Gastrocnemius medialis (tissue), 4 donors: ENCODE data around the gene ACOT11. TPM values are rescaled to one million over a fixed set of nuclear protein-coding genes. Genes with fewer than 3 reads are reported as not detected.

Source experiments
- ATAC-seq, 2 donors: fragments of 150-250 bp; one replicate each; pipeline ENCODE4 v1.9.1; 2016
- DNase-seq, 2 donors: peaks; one replicate each; pipeline ENCODE4 v3.0.0-alpha.2; 2019
- H3K27ac ChIP-seq, 4 donors: fragments of 200-600 bp; sonication (generic); 1 replicate in 1 of 4; 2 replicates in 3 of 4; pipeline ENCODE4 v1.5.1; 2016 to 2018; ENCODE audit warnings: mild to moderate bottlenecking in 2 of 4, moderate library complexity in 1 of 4
- H3K27me3 ChIP-seq, 3 donors: fragments of 200-600 bp; sonication (generic) in 2 of 3; 1 replicate in 1 of 3; 2 replicates in 2 of 3; pipeline versions ENCODE4 v1.5.1 to v1.6.0; 2016 to 2019; ENCODE audit warnings: mild to moderate bottlenecking in 1 of 3, moderate library complexity in 1 of 3
- H3K36me3 ChIP-seq, 2 donors: fragments of 200-600 bp; sonication (generic) in 1 of 2; one replicate each; pipeline ENCODE4 v1.5.1; 2017 to 2018
- H3K4me1 ChIP-seq, 2 donors: fragments of 200-600 bp; sonication (generic) in 1 of 2; one replicate each; pipeline ENCODE4 v1.5.1; 2016 to 2017; ENCODE audit warnings: mild to moderate bottlenecking in 2 of 2
- H3K4me3 ChIP-seq, 4 donors: fragments of 200-600 bp; sonication (generic) in 3 of 4; 1 replicate in 1 of 4; 2 replicates in 3 of 4; pipeline ENCODE4 v1.5.1; 2016 to 2019; ENCODE audit warnings: mild to moderate bottlenecking in 2 of 4
- H3K9me3 ChIP-seq, 3 donors: fragments of 200-600 bp; sonication (generic) in 2 of 3; 1 replicate in 1 of 3; 2 replicates in 2 of 3; pipeline ENCODE4 v1.5.1; 2016 to 2019
- POLR2A ChIP-seq, 2 donors: fragments of 450-650 bp; IDR thresholded peaks; one replicate each; pipeline ENCODE4 v1.6.1; 2017; ENCODE audit warnings: antibody characterized with exemption in 2 of 2, mild to moderate bottlenecking in 2 of 2, moderate library complexity in 2 of 2
- in situ Hi-C, 4 donors: fragments of 200-750 bp; cut with MboI; loops; one replicate each; pipeline versions ENCODE4 v1.15.0 to v1.8.0; 2017; ENCODE audit warnings: low sequenced_read_pairs in 4 of 4
- intact Hi-C: fragments of 100-400 bp; cut with DNase I; formaldehyde crosslinking; loops from one replicate; pipeline ENCODE4 v1.15.1; 2023; ENCODE audit warnings: low total_unique reads
- total RNA-seq, 4 donors: library from RNA; depleted of rRNA; stranded (reverse); fragments of >200 nt; gene quantifications; one replicate each; pipeline versions ENCODE4 v1.1.0 to v1.2.3, GENCODE V29; 2016
- TF ChIP-seq, protein P1 (sequence below), 5 experiments: fragments of 450-650 bp in 3 of 5; fragments of 200-600 bp in 2 of 5; sonication (generic) in 2 of 5; IDR thresholded peaks in 4 of 5; conservative IDR thresholded peaks in 1 of 5; 1 replicate in 4 of 5; 2 replicates in 1 of 5; pipeline ENCODE4 v1.5.1; 2016 to 2019; ENCODE audit warnings: antibody characterized with exemption in 5 of 5, mild to moderate bottlenecking in 3 of 5, moderate library complexity in 3 of 5

Gene ACOT11
- total RNA-seq, 4 donors from 2014 or later: 0.90 to 3.2 (median 1.2) TPM

DNA sequence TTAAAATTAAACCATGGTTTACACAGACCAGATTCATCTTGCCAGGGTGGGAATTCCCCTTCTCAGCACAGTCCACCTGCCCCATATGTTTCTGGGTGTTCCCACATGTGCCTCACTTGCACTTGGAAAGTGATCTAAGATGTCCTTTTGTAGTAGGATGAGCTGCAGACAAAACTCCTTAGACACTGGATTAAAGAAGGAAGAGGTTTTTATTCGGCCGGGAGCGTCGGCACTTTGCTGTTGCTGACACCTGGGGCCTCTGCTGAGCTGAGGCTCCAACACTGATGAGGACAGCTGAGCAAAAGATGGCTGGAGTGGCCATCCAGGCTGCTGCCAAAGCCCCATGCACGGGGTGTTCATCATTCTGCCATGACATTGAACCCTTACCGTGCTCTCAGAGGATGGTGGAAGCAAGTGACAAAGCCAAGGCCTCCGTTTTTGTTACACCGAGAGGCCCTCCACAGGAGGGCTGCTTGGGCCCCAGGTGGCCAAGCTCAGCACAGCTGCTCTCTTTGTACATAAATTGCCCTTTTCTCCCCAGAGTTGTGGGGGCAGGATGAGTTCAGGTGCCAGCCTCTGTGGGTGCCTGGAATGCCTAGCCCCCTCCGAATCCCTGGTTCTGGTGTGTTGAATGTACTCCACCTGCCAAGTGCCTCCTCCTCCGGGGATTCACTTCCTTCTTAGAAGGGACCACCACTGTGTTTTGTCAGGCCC is 7.3 kb upstream of the ACOT11 start:
- H3K9me3 ChIP-seq: no peaks in the 10 kb centered on the region
- no peak for ATAC-seq
- no peak overlapping the region for H3K27ac ChIP-seq
- H3K4me1 ChIP-seq: no peaks in the 10 kb centered on the region
- in situ Hi-C loops (no loop called here), intact Hi-C loops (loop anchor here (10.0 kb wide), 1 partner anchor 596 kb away; the partner anchor contains the start of genes IFT25 and LRRC42)
- no peaks in the 10 kb centered on the region for H3K36me3 ChIP-seq
- H3K27me3 ChIP-seq: no peaks in the 10 kb centered on the region
- no peak for TF ChIP-seq POLR2A (IDR thresholded peaks at IDR 0.05)
- TF ChIP-seq, protein P1, sequence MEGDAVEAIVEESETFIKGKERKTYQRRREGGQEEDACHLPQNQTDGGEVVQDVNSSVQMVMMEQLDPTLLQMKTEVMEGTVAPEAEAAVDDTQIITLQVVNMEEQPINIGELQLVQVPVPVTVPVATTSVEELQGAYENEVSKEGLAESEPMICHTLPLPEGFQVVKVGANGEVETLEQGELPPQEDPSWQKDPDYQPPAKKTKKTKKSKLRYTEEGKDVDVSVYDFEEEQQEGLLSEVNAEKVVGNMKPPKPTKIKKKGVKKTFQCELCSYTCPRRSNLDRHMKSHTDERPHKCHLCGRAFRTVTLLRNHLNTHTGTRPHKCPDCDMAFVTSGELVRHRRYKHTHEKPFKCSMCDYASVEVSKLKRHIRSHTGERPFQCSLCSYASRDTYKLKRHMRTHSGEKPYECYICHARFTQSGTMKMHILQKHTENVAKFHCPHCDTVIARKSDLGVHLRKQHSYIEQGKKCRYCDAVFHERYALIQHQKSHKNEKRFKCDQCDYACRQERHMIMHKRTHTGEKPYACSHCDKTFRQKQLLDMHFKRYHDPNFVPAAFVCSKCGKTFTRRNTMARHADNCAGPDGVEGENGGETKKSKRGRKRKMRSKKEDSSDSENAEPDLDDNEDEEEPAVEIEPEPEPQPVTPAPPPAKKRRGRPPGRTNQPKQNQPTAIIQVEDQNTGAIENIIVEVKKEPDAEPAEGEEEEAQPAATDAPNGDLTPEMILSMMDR (IDR thresholded peaks at IDR 0.05 in 4 of 5, conservative IDR thresholded peaks at IDR 0.05 in 1 of 5): no peak
- H3K4me3 ChIP-seq: no peak overlapping the region
- no peak for DNase-seq

GRCh38 chr1:54542120-54542961 is 5.7 kb upstream of the ACOT11 start:
- H3K36me3 ChIP-seq: no peaks in the 10 kb centered on the region
- ATAC-seq: peak; percentile 50 to 60
- H3K27me3 ChIP-seq: no peaks in the 10 kb centered on the region
- H3K4me1 ChIP-seq: peaks cover 9 to 11% of the 10 kb centered on the region in 2 donors
- intact Hi-C loops: loop anchor here (10.0 kb wide), 1 partner anchor 598 kb away; the partner anchor contains the start of genes IFT25 and LRRC42
- peak overlapping the region in 3 of 4 donors; percentile 37 to 69 (median 46) for H3K27ac ChIP-seq
- H3K4me3 ChIP-seq: peak overlapping the region; percentile 45 to 80 (median 62)
- peak in 1 of 2 donors; percentile 19 for DNase-seq
- no peaks in the 10 kb centered on the region for H3K9me3 ChIP-seq
- in situ Hi-C loops: no loop called here
- TF ChIP-seq, protein P1 (IDR thresholded peaks at IDR 0.05 in 4 of 5, conservative IDR thresholded peaks at IDR 0.05 in 1 of 5): peak in 1 of 5 experiments; percentile 14
- TF ChIP-seq POLR2A (IDR thresholded peaks at IDR 0.05): no peak

GRCh38 chr1:54542962-54543539 is 5.0 kb upstream of the ACOT11 start:
- Histone ChIP-seq H3K27ac (peak overlapping the region in 2 of 4 donors; percentile 46 to 69), H3K4me3 (peak overlapping the region in 1 of 4 donors; percentile 61), H3K36me3 (no peaks in the 10 kb centered on the region), H3K9me3 (no peaks in the 10 kb centered on the region), H3K4me1 (peaks cover 12 to 14% of the 10 kb centered on the region in 2 donors), H3K27me3 (no peaks in the 10 kb centered on the region)
- TF ChIP-seq, protein P1 (IDR thresholded peaks at IDR 0.05 in 4 of 5, conservative IDR thresholded peaks at IDR 0.05 in 1 of 5): no peak
- no peak for TF ChIP-seq POLR2A (IDR thresholded peaks at IDR 0.05)
- ATAC-seq (no peak), DNase-seq (no peak)
- in situ Hi-C loops (no loop called here), intact Hi-C loops (loop anchor here (10.0 kb wide), 1 partner anchor 598 kb away; the partner anchor contains the start of genes IFT25 and LRRC42)

DNA sequence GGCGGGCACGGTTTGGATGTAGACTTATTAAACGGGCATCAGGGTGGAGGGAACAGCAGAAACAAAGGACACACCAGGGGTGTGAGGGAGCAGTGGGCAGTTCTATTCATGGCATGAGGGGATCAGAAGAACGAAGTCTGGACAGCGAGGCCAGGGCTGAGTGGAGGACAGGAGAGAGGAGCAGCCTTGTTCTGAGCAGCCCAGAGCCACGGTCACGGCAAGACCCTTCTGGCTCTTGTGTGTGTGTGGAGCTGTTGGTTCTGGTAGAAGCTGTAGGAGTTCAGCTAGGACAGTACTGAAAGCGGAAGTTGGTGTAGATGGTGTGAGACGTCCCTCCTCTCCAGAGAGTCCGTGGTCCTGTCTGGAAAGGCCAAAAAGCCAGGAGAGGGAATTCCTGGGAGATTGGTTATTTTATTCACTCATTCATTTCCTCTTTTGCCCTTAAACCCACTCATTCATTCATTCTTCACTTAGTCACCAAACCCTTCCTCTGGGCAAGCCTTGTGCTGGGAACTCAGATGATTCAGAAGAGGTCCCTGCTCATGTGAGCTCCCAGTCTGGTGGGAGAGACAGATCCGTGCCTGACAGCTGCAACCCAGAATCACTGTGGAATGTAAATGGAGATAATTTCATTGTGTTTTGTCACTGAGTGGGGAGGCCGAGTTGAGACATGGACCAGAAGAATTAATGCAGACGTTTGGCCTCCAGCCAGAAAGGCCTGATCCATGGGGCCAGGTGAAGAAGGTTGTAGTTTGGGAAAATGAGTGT is 4.1 kb upstream of the ACOT11 start:
- ATAC-seq: no peak
- no peaks in the 10 kb centered on the region for H3K36me3 ChIP-seq
- in situ Hi-C loops: no loop called here
- intact Hi-C loops: loop anchor here (10.0 kb wide), 1 partner anchor 599 kb away; the partner anchor contains the start of genes IFT25 and LRRC42
- H3K9me3 ChIP-seq: no peaks in the 10 kb centered on the region
- DNase-seq: no peak
- H3K27me3 ChIP-seq: no peaks in the 10 kb centered on the region
- no peak overlapping the region for H3K27ac ChIP-seq
- H3K4me3 ChIP-seq: no peak overlapping the region
- TF ChIP-seq POLR2A (IDR thresholded peaks at IDR 0.05): no peak
- TF ChIP-seq, protein P1 (IDR thresholded peaks at IDR 0.05 in 4 of 5, conservative IDR thresholded peaks at IDR 0.05 in 1 of 5): no peak
- peaks cover 18 to 21% of the 10 kb centered on the region in 2 donors for H3K4me1 ChIP-seq
